GM12891 (cell line): ENCODE measurements around the gene NEU4.

Experiments
- POLR2A ChIP-seq: IDR thresholded peaks from 2 replicates; pipeline ENCODE4 v1.6.1; 2011; ENCODE audit warnings: low read depth, low read length, control low read depth
- POLR2AphosphoS5 ChIP-seq: IDR thresholded peaks from 2 replicates; pipeline ENCODE4 v1.6.1; 2011; ENCODE audit warnings: low read depth, low read length, control low read depth

DNA sequence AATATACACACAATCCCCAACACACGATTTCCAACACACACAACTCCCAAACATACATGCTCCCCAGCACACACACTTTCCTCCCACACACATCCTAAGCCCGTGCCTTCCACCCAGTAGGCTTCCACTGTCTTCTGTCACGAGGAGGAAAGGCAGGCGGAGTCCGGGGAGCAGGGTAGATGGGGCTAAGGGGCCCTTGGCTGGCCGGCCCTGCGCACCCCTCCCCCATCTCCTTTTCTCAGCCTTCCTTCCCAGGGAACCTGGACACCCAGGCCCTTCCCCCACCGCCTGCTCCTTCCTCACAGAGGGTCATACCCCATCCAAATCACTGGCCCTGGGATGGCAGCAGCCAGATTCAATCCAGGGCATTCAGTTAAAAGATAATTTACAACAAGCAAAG is 53.1 kb downstream of the NEU4 start:
- TF ChIP-seq POLR2AphosphoS5 (no peak), POLR2A (no peak)
